Activated CD4-positive, alpha-beta T cell treated with anti-CD3 and anti-CD28 coated beads for 36 hours (primary cell): Measurements from ENCODE around the gene LSAMP. TPM values are rescaled to one million over a fixed set of nuclear protein-coding genes. Genes with fewer than 3 reads are reported as not detected.

Experiments
- ATAC-seq: fragments of 200-7000 bp; cut with Tn5 transposase; one replicate; pipeline ENCODE4 v1.10.0; 2021; ENCODE audit warnings: mild to moderate bottlenecking, moderate library complexity
- CTCF ChIA-PET: fragments of 350-600 bp; sonication (Branson Sonifier 250); formaldehyde crosslinking; loops from one replicate; lab custom pipeline; 2021; ENCODE audit warnings: antibody characterized with exemption; lab: Charles Lee
- POLR2A ChIA-PET: fragments of 350-600 bp; sonication (Branson Sonifier 250); formaldehyde crosslinking; loops from one replicate; lab custom pipeline; 2021; ENCODE audit warnings: antibody characterized with exemption, inconsistent platforms; lab: Charles Lee
- DNase-seq: peaks from one replicate; pipeline ENCODE4 v3.0.0-alpha.2; 2020
- H3K27ac Mint-ChIP-seq: one replicate; pipeline ENCODE4 v1.8.0; 2021; ENCODE audit warnings: mixed read lengths
- H3K27me3 Mint-ChIP-seq: one replicate; pipeline ENCODE4 v1.8.0; 2021; ENCODE audit warnings: mixed read lengths
- H3K36me3 Mint-ChIP-seq: one replicate; pipeline ENCODE4 v1.8.0; 2021; ENCODE audit warnings: low read depth, mixed read lengths
- H3K4me1 Mint-ChIP-seq: one replicate; pipeline ENCODE4 v1.8.0; 2021; ENCODE audit warnings: mixed read lengths
- H3K4me3 Mint-ChIP-seq: one replicate; pipeline ENCODE4 v1.8.0; 2021; ENCODE audit warnings: mild to moderate bottlenecking, moderate library complexity, mixed read lengths
- H3K9me3 Mint-ChIP-seq: one replicate; pipeline ENCODE4 v1.8.0; 2021; ENCODE audit warnings: low read depth, mixed read lengths
- intact Hi-C, 2 experiments: fragments of 100-400 bp; cut with DNase I in 1 of 2; cut with micrococcal nuclease in 1 of 2; formaldehyde crosslinking; loops; one replicate each; pipeline versions ENCODE4 v1.14.2 to v1.15.1; 2022 to 2024; cut with DNase I, micrococcal nuclease
- total RNA-seq, 2 experiments: library from RNA; stranded (reverse); gene quantifications; one replicate each; pipeline ENCODE4 v1.2.3, GENCODE V29; 2021

Gene LSAMP
- total RNA-seq, 2 experiments from 2014 or later = not detected

DNA sequence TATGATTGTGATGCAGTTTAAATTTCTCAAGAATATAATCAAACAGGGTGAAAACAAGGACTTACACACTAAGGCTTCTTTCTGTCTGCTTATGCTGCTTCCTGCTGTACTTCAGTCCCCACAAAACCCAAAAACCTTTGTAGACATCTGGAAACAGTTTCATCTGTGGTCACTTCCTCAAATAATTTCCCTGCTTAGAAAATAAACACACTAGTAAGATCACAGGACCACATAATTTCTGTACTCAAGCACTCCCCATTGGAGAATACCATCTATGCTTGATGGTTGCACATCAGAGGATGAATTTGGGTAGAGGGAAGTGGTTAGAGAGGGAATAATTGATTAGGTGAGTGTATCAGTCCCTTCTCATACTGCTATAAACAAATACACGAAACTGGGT is 266.2 kb downstream of the LSAMP start:
- Mint-ChIP-seq H3K4me3 (no peak overlapping the region), H3K27ac (no peak overlapping the region), H3K9me3 (no peaks in the 10 kb centered on the region), H3K36me3 (no peaks in the 10 kb centered on the region), H3K4me1 (no peaks in the 10 kb centered on the region), H3K27me3 (no peaks in the 10 kb centered on the region)
- ChIA-PET POLR2A (no interaction called here), CTCF (no interaction called here)
- no peak for DNase-seq
- ATAC-seq = no peak
- intact Hi-C loops = no loop called here

DNA sequence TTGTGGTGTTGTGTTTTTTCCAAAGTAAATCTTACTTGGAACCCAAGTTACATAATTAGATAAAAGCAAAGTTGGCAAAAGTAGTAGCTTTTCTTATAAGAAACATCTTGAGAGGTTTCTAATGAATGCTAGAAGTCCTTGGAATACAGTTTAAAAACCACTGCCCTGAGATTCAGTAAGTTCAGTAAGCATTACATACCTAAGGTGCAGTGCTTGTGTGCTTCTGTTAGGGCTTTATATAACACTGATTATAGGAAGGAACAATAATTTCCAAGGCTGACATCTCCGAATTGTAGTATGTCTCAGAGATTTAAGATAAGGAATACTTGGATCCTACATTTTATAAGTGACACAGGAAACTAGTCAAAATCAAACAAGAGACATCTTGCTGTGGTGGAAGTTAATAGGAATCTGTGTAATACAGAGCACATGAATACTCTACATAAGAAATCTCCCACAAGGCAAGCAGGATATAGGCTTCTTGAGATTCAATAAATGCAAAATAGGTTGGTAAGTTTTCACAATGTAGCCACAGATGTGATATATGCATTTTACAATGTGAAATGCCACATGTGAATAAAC is 268.2 kb downstream of the LSAMP start:
- H3K27ac Mint-ChIP-seq = no peak overlapping the region
- H3K9me3 Mint-ChIP-seq = no peaks in the 10 kb centered on the region
- ATAC-seq (no peak), DNase-seq (no peak)
- intact Hi-C loops = no loop called here
- no peak overlapping the region for H3K4me3 Mint-ChIP-seq
- no peaks in the 10 kb centered on the region for H3K4me1 Mint-ChIP-seq
- H3K36me3 Mint-ChIP-seq = no peaks in the 10 kb centered on the region
- ChIA-PET POLR2A (no interaction called here), CTCF (no interaction called here)
- no peaks in the 10 kb centered on the region for H3K27me3 Mint-ChIP-seq

DNA sequence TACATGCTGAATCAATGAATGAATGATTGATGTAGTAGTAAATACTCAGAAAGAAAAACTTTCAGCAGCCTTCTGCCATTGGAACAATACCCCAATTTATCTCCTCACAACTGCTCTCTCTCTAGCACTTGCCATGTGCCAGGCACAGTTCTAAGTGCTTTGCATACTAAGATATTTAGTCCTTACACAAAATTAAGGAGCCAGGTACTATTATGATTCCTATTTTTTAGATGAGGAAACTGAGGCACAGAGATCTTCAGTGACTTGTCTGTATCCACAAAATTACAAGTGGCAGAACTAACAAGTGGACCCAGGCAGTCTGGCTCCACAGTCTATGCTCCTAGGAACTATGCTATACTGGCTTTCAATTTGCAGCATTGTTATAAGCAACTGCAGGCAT is 279.2 kb downstream of the LSAMP start:
- H3K27me3 Mint-ChIP-seq = no peaks in the 10 kb centered on the region
- H3K4me3 Mint-ChIP-seq = no peak overlapping the region

DNA sequence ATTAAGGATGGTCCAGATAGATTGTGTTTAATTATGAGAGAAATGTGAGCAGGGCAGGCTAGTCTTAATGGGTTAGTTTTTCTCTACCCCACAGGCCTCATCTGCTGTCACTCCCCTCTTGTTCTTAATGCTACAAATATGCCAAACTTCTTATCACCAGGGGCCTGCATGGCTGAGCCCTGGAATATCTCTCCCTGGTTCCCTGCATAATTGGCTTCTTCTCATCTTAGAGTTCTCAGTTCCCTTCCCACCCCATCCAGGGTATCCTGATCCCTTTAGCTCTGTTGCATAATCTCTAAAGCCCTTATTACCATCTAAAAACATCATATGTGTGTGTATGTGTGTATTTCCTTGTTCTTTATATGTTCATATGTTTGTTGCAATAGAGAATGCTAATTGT is 279.6 kb downstream of the LSAMP start:
- peaks cover 2% of the 10 kb centered on the region for H3K9me3 Mint-ChIP-seq
- H3K4me3 Mint-ChIP-seq = no peak overlapping the region
- no peak overlapping the region for H3K27ac Mint-ChIP-seq
- intact Hi-C loops = no loop called here
- no peaks in the 10 kb centered on the region for H3K36me3 Mint-ChIP-seq
- ATAC-seq = no peak
- CTCF ChIA-PET = no interaction called here
- no peaks in the 10 kb centered on the region for H3K27me3 Mint-ChIP-seq
- POLR2A ChIA-PET = no interaction called here
- DNase-seq = no peak
- no peaks in the 10 kb centered on the region for H3K4me1 Mint-ChIP-seq

More for the DNA sequence above, 279.2 kb downstream of the LSAMP start:
- CTCF ChIA-PET = no interaction called here
- no peak for ATAC-seq
- intact Hi-C loops = no loop called here
- Mint-ChIP-seq H3K4me1 (no peaks in the 10 kb centered on the region), H3K36me3 (no peaks in the 10 kb centered on the region), H3K9me3 (peaks cover 2% of the 10 kb centered on the region), H3K27ac (no peak overlapping the region)
- POLR2A ChIA-PET = no interaction called here
- DNase-seq = no peak

DNA sequence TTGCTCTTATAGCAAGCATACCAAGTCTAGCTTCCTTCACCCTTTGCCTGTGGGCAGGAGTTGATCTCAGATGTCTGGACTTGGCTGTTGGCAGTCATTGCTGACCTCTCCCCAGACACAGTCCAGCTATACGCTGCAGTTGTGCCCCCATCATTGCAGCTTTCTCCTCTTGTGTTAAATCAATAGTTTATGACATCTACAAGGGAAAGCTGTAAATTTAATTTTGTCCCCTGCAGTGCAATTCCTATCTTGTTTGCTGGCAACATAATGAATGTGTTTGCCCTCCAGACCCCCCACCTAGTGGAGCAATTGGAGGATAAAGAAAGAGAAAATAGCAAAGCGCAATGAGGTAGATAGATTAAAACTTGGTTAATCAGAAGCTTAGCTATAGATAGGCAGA is 280.2 kb downstream of the LSAMP start:
- Mint-ChIP-seq H3K4me1 (no peaks in the 10 kb centered on the region), H3K4me3 (no peak overlapping the region), H3K9me3 (peaks cover 2% of the 10 kb centered on the region), H3K36me3 (no peaks in the 10 kb centered on the region), H3K27me3 (no peaks in the 10 kb centered on the region), H3K27ac (no peak overlapping the region)
- ChIA-PET CTCF (no interaction called here), POLR2A (no interaction called here)
- intact Hi-C loops = no loop called here
- no peak for DNase-seq
- no peak for ATAC-seq

DNA sequence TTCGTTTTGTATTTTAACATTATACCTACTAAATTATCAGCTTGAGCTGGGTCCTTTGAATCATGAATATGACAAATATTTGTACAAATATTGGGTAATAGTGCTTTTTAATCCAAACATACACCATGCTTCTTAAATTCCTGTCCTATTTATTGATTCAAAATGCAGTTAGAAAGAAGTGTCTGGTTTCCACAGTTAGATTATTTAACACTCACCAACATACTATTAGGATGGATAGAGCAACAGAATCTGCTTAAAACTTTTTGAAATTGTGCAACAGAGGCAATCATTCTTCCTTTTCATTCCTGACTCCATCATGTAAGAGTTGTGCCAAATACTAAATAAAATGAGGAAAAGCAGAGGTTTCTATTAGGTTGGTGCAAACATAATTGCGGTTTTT is 281.2 kb downstream of the LSAMP start:
- no peak for DNase-seq
- intact Hi-C loops = no loop called here
- Mint-ChIP-seq H3K27ac (no peak overlapping the region), H3K27me3 (no peaks in the 10 kb centered on the region), H3K4me3 (no peak overlapping the region), H3K9me3 (peaks cover 5% of the 10 kb centered on the region), H3K4me1 (no peaks in the 10 kb centered on the region), H3K36me3 (no peaks in the 10 kb centered on the region)
- ChIA-PET POLR2A (no interaction called here), CTCF (no interaction called here)
- ATAC-seq = no peak

DNA sequence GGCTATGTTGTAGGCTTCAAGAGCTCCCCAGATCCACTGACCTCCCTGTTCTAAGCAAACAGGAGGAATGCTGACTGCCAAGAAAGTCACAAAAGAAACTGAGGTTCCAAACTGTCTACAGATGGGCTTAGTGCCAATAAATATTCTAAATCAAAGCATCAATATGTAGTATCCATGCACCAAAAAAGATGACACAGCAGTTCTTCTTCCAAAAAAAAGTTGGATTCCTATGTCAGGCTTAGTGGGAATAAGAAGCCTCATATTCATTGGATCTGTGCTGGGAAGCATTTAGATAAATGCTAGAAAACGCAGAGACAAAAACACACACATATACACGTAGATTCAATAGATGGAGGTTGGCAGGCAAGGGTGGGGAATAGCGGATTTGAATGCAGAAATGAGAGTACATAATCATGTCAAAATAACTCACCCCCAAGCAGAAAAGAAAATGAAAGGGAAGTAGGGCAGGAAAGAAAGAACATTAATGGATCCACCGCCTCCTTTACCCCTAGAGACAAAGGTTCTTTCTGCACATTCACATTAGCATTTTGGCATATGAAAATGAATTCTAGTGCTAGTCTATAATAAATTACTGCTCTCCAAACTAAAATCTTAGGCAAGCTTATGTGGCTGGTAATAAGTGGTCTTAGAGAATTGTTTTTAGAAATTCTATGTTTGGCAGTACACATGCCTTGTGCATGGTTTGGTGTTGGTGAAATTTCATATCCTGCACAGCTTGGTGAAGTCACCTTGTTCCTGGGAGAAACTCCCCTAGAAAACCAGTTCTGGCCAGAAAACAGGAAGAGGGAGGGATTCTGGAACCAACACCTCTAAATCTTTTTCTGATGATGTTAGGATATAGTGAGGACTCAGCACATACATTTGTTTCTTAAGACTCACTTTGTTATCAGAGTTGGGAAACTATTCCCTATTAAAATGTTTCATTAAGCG is 283.4 kb downstream of the LSAMP start:
- no peaks in the 10 kb centered on the region for H3K27me3 Mint-ChIP-seq
- DNase-seq (no peak), ATAC-seq (no peak)
- intact Hi-C loops = no loop called here
- ChIA-PET POLR2A (no interaction called here), CTCF (no interaction called here)
- no peak overlapping the region for H3K4me3 Mint-ChIP-seq
- H3K36me3 Mint-ChIP-seq = no peaks in the 10 kb centered on the region
- H3K9me3 Mint-ChIP-seq = peaks cover 5% of the 10 kb centered on the region
- no peak overlapping the region for H3K27ac Mint-ChIP-seq
- no peaks in the 10 kb centered on the region for H3K4me1 Mint-ChIP-seq

DNA sequence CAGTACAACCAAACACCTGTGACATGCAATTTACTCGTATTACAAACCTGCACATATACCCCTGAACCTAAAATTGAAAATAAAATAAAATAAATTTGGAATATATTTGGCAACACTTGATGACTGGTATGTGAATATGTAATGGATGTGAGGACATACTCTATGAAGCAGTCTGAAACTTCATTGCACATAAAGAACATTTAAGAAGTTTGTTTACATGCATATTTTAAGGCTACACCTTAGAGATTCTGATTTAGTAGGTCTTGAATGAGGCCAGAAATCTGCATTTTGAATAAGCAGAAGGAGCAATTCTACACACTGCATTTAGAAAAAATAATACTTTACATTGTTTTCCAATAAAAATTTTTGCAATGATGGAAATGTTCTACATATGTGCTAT is 284.7 kb downstream of the LSAMP start:
- Mint-ChIP-seq H3K27ac (no peak overlapping the region), H3K9me3 (peaks cover 4% of the 10 kb centered on the region), H3K36me3 (no peaks in the 10 kb centered on the region), H3K4me1 (no peaks in the 10 kb centered on the region), H3K27me3 (no peaks in the 10 kb centered on the region), H3K4me3 (no peak overlapping the region)
- intact Hi-C loops = no loop called here
- ChIA-PET CTCF (no interaction called here), POLR2A (no interaction called here)
- ATAC-seq = no peak
- no peak for DNase-seq

DNA sequence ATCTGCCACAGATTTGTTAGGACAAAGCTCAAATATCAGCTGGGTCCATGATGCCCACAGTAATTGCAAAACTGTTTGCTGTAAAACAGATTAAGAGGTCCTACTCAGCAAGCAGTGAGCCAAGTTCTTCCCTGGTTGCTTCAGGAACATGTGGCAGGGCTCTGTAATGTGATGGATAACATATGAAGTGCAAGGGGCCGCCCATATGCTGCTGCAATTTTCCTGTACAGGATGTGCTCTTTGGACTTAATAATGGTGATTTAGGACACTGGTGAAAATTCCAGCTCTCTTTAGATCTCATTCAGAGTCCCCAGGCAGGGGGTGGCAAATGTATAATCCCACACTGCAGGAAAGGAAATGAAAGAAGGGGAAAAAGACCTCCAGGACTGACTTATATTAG is 289.4 kb downstream of the LSAMP start:
- H3K27me3 Mint-ChIP-seq = no peaks in the 10 kb centered on the region
- no peak for DNase-seq
- POLR2A ChIA-PET = no interaction called here

DNA sequence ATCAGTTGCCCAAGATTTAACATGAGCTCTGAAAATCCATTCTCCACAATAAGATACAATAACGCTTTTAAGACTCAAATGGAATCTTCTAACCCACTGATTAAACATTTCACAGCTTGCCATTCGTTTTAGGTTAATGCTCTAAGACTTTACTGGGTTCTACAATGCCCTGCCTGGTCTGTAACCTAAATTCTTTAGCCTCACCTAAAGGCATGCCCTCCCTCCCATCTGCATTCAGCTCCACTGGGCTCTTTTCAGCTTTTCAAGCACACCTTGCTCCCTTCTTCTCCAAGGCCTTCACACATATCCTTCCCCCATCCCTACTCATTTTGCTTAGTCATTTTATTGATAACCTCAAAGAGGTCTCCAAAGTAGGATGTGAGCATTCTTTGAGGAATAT is 290.9 kb downstream of the LSAMP start:
- Mint-ChIP-seq H3K27me3 (no peaks in the 10 kb centered on the region), H3K9me3 (no peaks in the 10 kb centered on the region), H3K27ac (no peak overlapping the region), H3K4me3 (no peak overlapping the region), H3K36me3 (no peaks in the 10 kb centered on the region), H3K4me1 (no peaks in the 10 kb centered on the region)
- intact Hi-C loops = no loop called here
- ATAC-seq (no peak), DNase-seq (no peak)
- CTCF ChIA-PET = interaction anchor here (0.8 kb wide), 1 partner anchor 93 kb away, joined by 4 read pairs; no protein-coding TSS in a partner anchor
- POLR2A ChIA-PET = no interaction called here

More for the DNA sequence above, 289.4 kb downstream of the LSAMP start:
- Mint-ChIP-seq H3K27ac (no peak overlapping the region), H3K4me3 (no peak overlapping the region), H3K9me3 (peaks cover 4% of the 10 kb centered on the region), H3K4me1 (no peaks in the 10 kb centered on the region), H3K36me3 (no peaks in the 10 kb centered on the region)
- CTCF ChIA-PET = no interaction called here
- ATAC-seq = no peak
- intact Hi-C loops = no loop called here

DNA sequence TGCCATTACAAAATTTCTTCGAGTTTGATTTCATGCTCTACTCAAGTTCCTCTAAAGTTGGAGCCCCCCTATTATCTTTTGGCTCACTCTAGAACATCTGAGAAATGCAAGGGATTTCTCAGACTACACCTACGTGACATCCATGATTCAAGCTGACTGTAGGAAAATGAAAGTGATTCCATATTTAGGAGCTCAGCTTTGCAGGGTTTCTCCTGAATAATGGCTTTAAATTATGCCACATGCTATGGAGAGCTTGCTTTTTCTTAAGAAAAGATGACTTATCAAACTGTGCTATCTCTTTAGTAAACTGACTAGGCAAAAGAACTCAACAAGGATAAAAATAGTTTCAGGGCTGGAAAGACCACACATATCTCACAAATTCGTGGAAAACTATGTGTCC is 292.1 kb downstream of the LSAMP start:
- no peak overlapping the region for H3K27ac Mint-ChIP-seq
- ATAC-seq = no peak
- H3K4me3 Mint-ChIP-seq = no peak overlapping the region
- intact Hi-C loops = no loop called here
- no peaks in the 10 kb centered on the region for H3K27me3 Mint-ChIP-seq
- H3K9me3 Mint-ChIP-seq = no peaks in the 10 kb centered on the region
- ChIA-PET CTCF (interaction anchor here (0.6 kb wide), 1 partner anchor 9 kb away, joined by 3 read pairs; no protein-coding TSS in a partner anchor), POLR2A (no interaction called here)
- H3K36me3 Mint-ChIP-seq = no peaks in the 10 kb centered on the region
- no peak for DNase-seq
- H3K4me1 Mint-ChIP-seq = no peaks in the 10 kb centered on the region

DNA sequence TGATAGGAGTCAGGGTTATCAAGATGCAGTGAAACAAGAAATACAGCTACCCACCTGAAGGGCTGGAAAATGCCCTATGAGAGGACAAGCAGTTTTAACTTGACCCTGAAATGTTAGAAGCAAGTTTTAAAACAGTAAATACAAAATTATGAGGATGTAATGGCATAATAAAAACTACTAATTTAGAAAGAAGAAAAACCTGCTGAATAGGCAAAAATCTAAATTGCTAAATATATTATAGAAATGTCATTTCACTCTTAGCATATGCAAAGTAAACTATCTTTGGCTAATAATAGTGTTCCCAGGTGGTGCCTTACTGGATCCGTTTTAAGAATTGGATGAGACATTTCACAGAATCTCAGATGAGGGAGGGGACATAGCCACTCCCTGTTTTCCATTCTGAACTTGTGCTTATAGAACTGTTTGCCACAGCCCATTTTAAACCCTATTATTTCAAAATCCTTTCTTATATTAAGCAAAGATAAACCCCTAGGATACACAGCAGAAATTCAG is 294.6 kb downstream of the LSAMP start:
- H3K27ac Mint-ChIP-seq = no peak overlapping the region
- peaks cover 7% of the 10 kb centered on the region for H3K9me3 Mint-ChIP-seq
- ATAC-seq (no peak), DNase-seq (no peak)
- no peak overlapping the region for H3K4me3 Mint-ChIP-seq
- no peaks in the 10 kb centered on the region for H3K27me3 Mint-ChIP-seq
- ChIA-PET POLR2A (no interaction called here), CTCF (no interaction called here)
- H3K36me3 Mint-ChIP-seq = no peaks in the 10 kb centered on the region
- intact Hi-C loops = no loop called here
- no peaks in the 10 kb centered on the region for H3K4me1 Mint-ChIP-seq
